OCI-LY7 (cell line): ENCODE data around the gene AKR7A2. TPM values are rescaled to one million over a fixed set of nuclear protein-coding genes. Genes with fewer than 3 reads are reported as not detected.
"Not testable (repeated sequence)": the region's sequence is repeated elsewhere in the genome, so short reads cannot be mapped to it uniquely, and the experiment has no call there.

Experiments
- BruUV-seq: library from RNA; stranded (reverse); fragments of 400-500 nt; replicated peaks from 2 replicates; lab custom pipeline; 2021; lab: Mats Ljungman, UMichigan
- CTCF ChIA-PET: fragments of 300-600 bp; sonication (Branson Sonifier 250); formaldehyde crosslinking; loops from one replicate; lab custom pipeline; 2022; ENCODE audit warnings: antibody characterized with exemption; ENCODE audit not compliant: unreplicated experiment; lab: Charles Lee
- POLR2A ChIA-PET: fragments of 300-600 bp; sonication (Branson Sonifier 250); formaldehyde crosslinking; loops from one replicate; lab custom pipeline; 2022; ENCODE audit warnings: antibody characterized with exemption; lab: Charles Lee
- DNase-seq: peaks from one replicate; pipeline ENCODE4 v3.0.0-alpha.2; 2015; ENCODE audit warnings: low spot score
- H2AFZ ChIP-seq: fragments of 200-600 bp; sonication (generic), shearing (Covaris generic); 2 replicates; pipeline ENCODE4 v1.6.1; 2014; ENCODE audit warnings: mild to moderate bottlenecking, antibody characterized with exemption, low read length, moderate library complexity
- H3K27ac ChIP-seq: fragments of 200-600 bp; sonication (generic); 2 replicates; pipeline ENCODE4 v1.5.1; 2014; ENCODE audit warnings: mixed run types, low read depth, mild to moderate bottlenecking, moderate library complexity, low read length, inconsistent platforms; ENCODE audit not compliant: poor library complexity, severe bottlenecking
- H3K36me3 ChIP-seq: fragments of 200-600 bp; sonication (generic); 2 replicates; pipeline ENCODE4 v1.6.1; 2014; ENCODE audit warnings: mild to moderate bottlenecking, antibody characterized with exemption, low read length, moderate library complexity, mixed read lengths; ENCODE audit not compliant: insufficient read depth
- H3K4me1 ChIP-seq: fragments of 200-600 bp; sonication (generic); 2 replicates; pipeline ENCODE4 v1.5.1; 2014; ENCODE audit warnings: mild to moderate bottlenecking, low read length; ENCODE audit not compliant: insufficient read depth, poor library complexity, severe bottlenecking
- H3K4me2 ChIP-seq: fragments of 200-600 bp; sonication (generic); 2 replicates; pipeline ENCODE4 v1.6.1; 2014; ENCODE audit warnings: mild to moderate bottlenecking, low read length
- H3K4me3 ChIP-seq: fragments of 200-600 bp; sonication (generic); 2 replicates; pipeline ENCODE4 v1.5.1; 2014; ENCODE audit warnings: mild to moderate bottlenecking, low read depth, low read length; ENCODE audit not compliant: poor library complexity, severe bottlenecking
- H3K79me2 ChIP-seq: fragments of 200-600 bp; sonication (generic); 2 replicates; pipeline ENCODE4 v1.6.1; 2016; ENCODE audit warnings: low read depth, mild to moderate bottlenecking, low read length, moderate library complexity, mixed read lengths; ENCODE audit not compliant: insufficient read depth
- H3K9me2 ChIP-seq: fragments of 200-600 bp; sonication (generic); 2 replicates; pipeline ENCODE4 v1.6.1; 2016; ENCODE audit warnings: mild to moderate bottlenecking, low read length, mixed read lengths; ENCODE audit not compliant: insufficient read depth
- H3K9me3 ChIP-seq: fragments of 200-600 bp; sonication (generic); 2 replicates; pipeline ENCODE4 v1.6.1; 2014; ENCODE audit warnings: mild to moderate bottlenecking, mixed run types, low read length, mixed read lengths
- H4K20me1 ChIP-seq: fragments of 200-600 bp; sonication (generic); 2 replicates; pipeline ENCODE4 v1.6.1; 2014; ENCODE audit warnings: mild to moderate bottlenecking, antibody characterized with exemption, low read length, moderate library complexity, mixed read lengths; ENCODE audit not compliant: insufficient read depth
- CTCF ChIP-seq: fragments of 200-600 bp; sonication (generic); conservative IDR thresholded peaks from 2 replicates; pipeline ENCODE4 v1.5.1; 2014; ENCODE audit warnings: mild to moderate bottlenecking, antibody characterized with exemption, low read length, moderate library complexity, mixed read lengths
- EZH2phosphoT487 ChIP-seq: fragments of 200-600 bp; sonication (generic); IDR thresholded peaks from 2 replicates; pipeline ENCODE4 v1.6.1; 2018; ENCODE audit warnings: low read depth, borderline replicate concordance, mild to moderate bottlenecking, mixed run types, antibody characterized with exemption, low read length, moderate library complexity, mixed read lengths
- intact Hi-C: fragments of 100-400 bp; cut with micrococcal nuclease; formaldehyde crosslinking; loops from one replicate; pipeline ENCODE4 v1.10.0; 2022; ENCODE audit not compliant: unreplicated experiment
- total RNA-seq, 2 experiments: library from RNA; depleted of rRNA in 1 of 2; stranded (reverse); fragments of >200 nt in 1 of 2; shearing (Covaris generic) in 1 of 2; gene quantifications; 2 replicates each; pipeline ENCODE4 v1.2.3, GENCODE V29; 2014 to 2022

The AKR7A2 gene
- total RNA-seq, 2 experiments from 2014 or later: 54.2 to 75.2 TPM

GRCh38 chr1:19287436-19288185 is 24.3 kb downstream of the AKR7A2 start:
- intact Hi-C loops: no loop called here
- Histone ChIP-seq H2AFZ (no peak overlapping the region), H3K4me3 (no peak overlapping the region), H3K79me2 (no peaks in the 10 kb centered on the region), H3K9me2 (no peaks in the 10 kb centered on the region), H3K9me3 (0 out of 2 replicates have a peak, but pooled peaks cover under 1% of the 10 kb centered on the region), H3K4me2 (no peak overlapping the region), H3K4me1 (no peaks in the 10 kb centered on the region), H4K20me1 (no peaks in the 10 kb centered on the region), H3K36me3 (no peaks in the 10 kb centered on the region; the same call in 1 of the 2 replicates), H3K27ac (no peak overlapping the region)
- CTCF ChIA-PET: no interaction called here
- POLR2A ChIA-PET: no interaction called here
- DNase-seq: no peak
- BruUV-seq: no TSS peak
- TF ChIP-seq EZH2phosphoT487: no peak
- no peak for TF ChIP-seq CTCF

GRCh38 chr1:19285807-19286206 is 26.1 kb downstream of the AKR7A2 start:
- CTCF ChIA-PET, intact Hi-C loops, H3K4me1 ChIP-seq, H2AFZ ChIP-seq, H3K79me2 ChIP-seq, H3K4me3 ChIP-seq, H4K20me1 ChIP-seq, POLR2A ChIA-PET, DNase-seq, H3K9me3 ChIP-seq, H3K27ac ChIP-seq, H3K9me2 ChIP-seq, H3K4me2 ChIP-seq, BruUV-seq, H3K36me3 ChIP-seq: not testable (repeated sequence)

GRCh38 chr1:19285366-19285765 is 26.6 kb downstream of the AKR7A2 start:
- H2AFZ ChIP-seq, H3K36me3 ChIP-seq, H3K9me3 ChIP-seq, BruUV-seq, POLR2A ChIA-PET, H4K20me1 ChIP-seq, H3K4me1 ChIP-seq, H3K79me2 ChIP-seq, CTCF ChIA-PET, intact Hi-C loops, H3K4me2 ChIP-seq, DNase-seq, H3K9me2 ChIP-seq, H3K4me3 ChIP-seq, H3K27ac ChIP-seq: not testable (repeated sequence)
